HG03460 (cell line): Measurements from ENCODE around the gene C15orf62.

Source experiments
- ATAC-seq: cut with Tn5 transposase; IDR thresholded peaks from one replicate; pipeline ENCODE4 v1.9.1; 2021; ENCODE audit not compliant: unreplicated experiment

The C15orf62 gene, protein sequence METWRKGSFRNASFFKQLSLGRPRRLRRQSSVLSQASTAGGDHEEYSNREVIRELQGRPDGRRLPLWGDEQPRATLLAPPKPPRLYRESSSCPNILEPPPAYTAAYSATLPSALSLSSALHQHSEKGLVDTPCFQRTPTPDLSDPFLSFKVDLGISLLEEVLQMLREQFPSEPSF

GRCh38 chr15:40769274-40770146, at the start of gene C15orf62:
Gene C15orf62 (plus strand): TSS chr15:40769980. CDS start chr15:40770496, 516 bp downstream.
- ATAC-seq: peak; percentile 50

GRCh38 chr15:40721701-40722100, 48.1 kb upstream of the C15orf62 start:
- ATAC-seq: no peak

GRCh38 chr15:40722354-40722753, 47.4 kb upstream of the C15orf62 start:
- no peak for ATAC-seq

GRCh38 chr15:40722934-40723333, 46.8 kb upstream of the C15orf62 start:
- ATAC-seq: no peak

DNA sequence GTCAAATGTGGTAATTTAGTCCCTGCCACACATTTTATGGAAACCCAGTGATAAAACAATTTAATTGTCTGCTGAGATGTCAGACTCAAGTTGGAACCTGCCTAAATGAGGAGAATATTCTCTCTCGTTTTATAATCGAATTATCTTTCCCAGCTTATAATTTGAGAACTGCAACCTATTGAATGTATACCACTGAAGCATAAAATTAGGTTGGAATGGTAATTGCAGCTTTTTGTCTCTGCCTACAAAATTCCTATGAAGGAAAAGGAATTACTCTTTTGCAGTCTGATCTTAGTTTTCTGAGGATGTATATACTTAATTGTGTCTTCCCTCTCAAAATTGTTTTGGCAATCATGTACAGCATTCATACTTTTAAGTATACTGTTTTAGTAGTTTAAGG, 45.9 kb upstream of the C15orf62 start:
- ATAC-seq: no peak

- ATAC-seq: no peak
Observed at GRCh38 chr15:40731034-40731433, 38.7 kb upstream of the C15orf62 start.

DNA sequence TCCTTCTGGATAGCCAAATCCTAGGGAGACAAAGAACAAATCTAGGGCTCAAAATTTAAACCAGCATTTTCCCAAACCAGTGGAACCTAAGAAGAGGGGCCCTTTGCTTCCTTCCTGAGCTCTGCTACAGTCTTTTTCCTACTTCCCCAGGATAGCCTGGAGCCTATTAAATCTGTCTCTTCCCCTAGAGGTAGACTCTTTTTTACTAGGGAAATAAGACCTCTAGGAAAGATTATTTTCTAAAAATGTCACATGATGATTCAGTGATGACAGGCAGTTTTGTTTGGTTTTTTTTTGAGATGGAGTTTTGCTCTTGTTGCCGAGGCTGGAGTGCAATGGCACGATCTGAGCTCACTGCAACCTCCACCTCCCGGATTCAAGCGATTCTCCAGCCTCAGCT, 33.2 kb upstream of the C15orf62 start:
- ATAC-seq: no peak

GRCh38 chr15:40737048-40737447, 32.7 kb upstream of the C15orf62 start:
- ATAC-seq: no peak

- no peak for ATAC-seq
Observed at GRCh38 chr15:40739047-40739446, 30.7 kb upstream of the C15orf62 start.

- no peak for ATAC-seq
Observed at GRCh38 chr15:40739854-40740253, 29.9 kb upstream of the C15orf62 start.

GRCh38 chr15:40743485-40743901, 26.3 kb upstream of the C15orf62 start:
- no peak for ATAC-seq

GRCh38 chr15:40743921-40744814, 25.6 kb upstream of the C15orf62 start:
- no peak for ATAC-seq

- no peak for ATAC-seq
Observed at GRCh38 chr15:40744815-40745152, 25.0 kb upstream of the C15orf62 start.

DNA sequence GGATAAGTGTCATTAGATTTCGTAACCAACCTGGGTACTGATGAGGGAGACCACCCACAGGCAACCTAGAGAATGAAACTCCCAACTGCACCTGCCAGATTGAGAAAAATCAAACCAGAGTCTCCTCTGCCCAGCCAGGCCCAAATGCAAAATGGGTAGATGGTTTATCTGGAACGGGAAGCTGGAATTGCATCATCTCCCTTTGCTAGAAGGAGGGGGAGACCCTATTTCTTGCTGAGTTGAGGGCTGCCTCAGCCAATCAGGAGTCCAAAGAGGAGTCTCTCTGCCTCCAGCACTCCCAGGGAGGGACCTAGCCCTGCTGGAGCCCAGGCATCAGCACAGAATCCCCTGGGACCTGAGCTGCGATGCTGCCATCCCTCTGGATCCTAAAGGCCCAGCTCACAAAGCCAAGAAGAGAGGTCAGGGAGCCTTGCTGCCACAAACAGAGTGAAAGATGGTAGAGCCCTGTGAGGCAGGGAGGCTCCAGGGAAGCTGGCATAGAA, 22.8 kb upstream of the C15orf62 start:
- no peak for ATAC-seq

DNA sequence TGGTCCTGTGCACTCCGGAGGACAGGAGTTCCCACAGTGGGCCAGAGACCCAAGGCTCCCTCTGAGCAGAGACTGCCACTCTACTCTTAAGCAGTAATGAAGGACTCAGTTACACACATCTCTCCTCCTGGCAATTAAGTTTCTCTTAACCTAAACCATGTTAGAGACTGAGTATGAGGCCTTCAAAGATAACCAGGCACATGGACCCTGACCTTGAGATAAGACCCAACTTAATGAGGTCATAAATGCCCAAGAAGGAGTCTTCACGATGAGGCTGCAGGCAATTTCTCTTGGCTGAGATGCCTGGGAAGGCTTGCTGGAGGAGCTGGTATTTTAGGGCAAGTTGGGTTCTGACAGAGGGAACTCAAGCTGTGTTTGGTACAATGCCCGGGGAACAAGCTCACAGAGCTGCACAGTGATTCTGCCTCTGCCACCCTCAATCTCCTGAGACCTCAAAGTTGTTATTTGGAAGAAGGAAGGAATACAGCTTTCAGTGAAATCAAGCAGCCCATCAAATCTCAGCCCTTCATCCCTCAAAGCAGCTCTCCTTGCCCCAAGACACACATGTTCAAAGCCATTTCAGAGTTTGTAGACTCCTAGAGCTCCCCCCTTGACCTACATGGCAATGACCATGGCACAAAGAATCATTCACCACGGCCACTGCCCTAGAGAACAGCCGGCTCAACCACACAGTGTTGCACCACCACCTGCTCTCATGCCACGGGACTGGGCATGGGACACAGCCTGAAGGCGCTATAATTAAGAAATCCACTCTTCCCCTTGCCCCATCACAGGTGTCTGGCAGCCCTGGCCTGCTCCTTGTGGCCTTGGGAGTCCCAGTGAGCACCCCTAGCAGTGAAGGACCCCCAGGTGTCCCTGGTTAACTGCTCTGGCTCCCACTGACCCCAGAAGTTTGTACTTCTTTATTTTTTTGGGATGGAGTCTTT, 21.8 kb upstream of the C15orf62 start:
- ATAC-seq: no peak

DNA sequence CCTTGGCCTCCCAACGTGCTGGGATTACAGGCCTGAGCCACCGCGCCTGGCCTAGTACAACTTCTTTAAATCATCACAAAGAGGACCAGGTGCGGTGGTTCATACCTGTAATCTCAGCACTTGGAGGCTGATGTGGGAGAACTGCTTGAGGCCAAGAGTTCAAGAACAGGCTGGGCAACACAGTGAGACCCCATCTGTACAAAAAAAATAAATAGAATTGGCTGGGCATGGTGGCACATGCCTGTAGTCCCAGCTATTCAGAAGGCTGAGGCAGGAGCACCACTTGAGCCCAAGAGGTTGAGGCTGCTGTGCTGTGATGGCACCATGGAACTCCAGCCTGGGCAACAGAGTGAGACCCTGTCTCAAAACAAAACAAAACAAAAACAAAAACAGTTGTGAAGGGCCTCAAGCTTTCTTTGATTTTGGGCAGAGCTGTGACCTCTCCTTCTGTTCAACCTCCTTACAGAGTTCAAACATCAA, 20.6 kb upstream of the C15orf62 start:
- ATAC-seq: no peak

- no peak for ATAC-seq
Observed at GRCh38 chr15:40750885-40751284, 18.9 kb upstream of the C15orf62 start.

- no peak for ATAC-seq
Observed at GRCh38 chr15:40751745-40752144, 18.0 kb upstream of the C15orf62 start.

- ATAC-seq: peak; percentile 19
Observed at GRCh38 chr15:40754574-40754882, 15.3 kb upstream of the C15orf62 start.
